ENCODE results near the gene BMP2K.

DNA sequence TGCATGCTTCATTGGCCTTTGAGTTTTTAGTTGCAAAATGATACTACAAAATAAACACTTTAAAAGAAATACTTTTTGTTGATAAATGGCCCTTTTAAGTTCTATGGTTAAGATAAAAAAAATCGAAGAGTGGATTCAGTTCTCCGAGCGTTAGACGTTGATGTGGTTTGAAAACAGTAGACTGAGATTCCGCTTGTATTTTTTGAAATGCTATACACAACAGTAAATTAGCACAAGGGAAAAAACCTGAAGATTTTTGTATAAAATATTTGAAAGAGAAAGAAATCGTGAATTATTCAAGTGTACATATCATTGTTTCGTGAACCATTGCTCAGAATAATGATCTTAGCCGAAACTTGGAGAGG lies 1.4 kb downstream of the BMP2K start:
- TF ChIP-seq CTCF (IDR thresholded peaks at IDR 0.05) (no peak), POLR2A (IDR thresholded peaks at IDR 0.05) (no peak)
